Measurements from ENCODE around the gene STUM.

STUM gene

GRCh38 chr1:226550672-226551041 is 2.1 kb downstream of the STUM start:
- TF ChIP-seq, protein P1, sequence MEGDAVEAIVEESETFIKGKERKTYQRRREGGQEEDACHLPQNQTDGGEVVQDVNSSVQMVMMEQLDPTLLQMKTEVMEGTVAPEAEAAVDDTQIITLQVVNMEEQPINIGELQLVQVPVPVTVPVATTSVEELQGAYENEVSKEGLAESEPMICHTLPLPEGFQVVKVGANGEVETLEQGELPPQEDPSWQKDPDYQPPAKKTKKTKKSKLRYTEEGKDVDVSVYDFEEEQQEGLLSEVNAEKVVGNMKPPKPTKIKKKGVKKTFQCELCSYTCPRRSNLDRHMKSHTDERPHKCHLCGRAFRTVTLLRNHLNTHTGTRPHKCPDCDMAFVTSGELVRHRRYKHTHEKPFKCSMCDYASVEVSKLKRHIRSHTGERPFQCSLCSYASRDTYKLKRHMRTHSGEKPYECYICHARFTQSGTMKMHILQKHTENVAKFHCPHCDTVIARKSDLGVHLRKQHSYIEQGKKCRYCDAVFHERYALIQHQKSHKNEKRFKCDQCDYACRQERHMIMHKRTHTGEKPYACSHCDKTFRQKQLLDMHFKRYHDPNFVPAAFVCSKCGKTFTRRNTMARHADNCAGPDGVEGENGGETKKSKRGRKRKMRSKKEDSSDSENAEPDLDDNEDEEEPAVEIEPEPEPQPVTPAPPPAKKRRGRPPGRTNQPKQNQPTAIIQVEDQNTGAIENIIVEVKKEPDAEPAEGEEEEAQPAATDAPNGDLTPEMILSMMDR (IDR thresholded peaks at IDR 0.05; ENCODE audit: poor library complexity, severe bottlenecking) = no peak
- peaks cover 16% of the 10 kb centered on the region for H3K27me3 ChIP-seq (ENCODE audit: insufficient read depth, poor library complexity, severe bottlenecking)
- H3K9me3 ChIP-seq (ENCODE audit: severe bottlenecking) = no peaks in the 10 kb centered on the region
- H3K36me3 ChIP-seq (ENCODE audit: low read depth) = no peaks in the 10 kb centered on the region
- H3K27ac ChIP-seq (ENCODE audit: poor library complexity, severe bottlenecking) = no peak overlapping the region
- H3K4me1 ChIP-seq (ENCODE audit: insufficient read depth, poor library complexity, severe bottlenecking) = no peaks in the 10 kb centered on the region
- H3K4me3 ChIP-seq (ENCODE audit: severe bottlenecking) = no peak overlapping the region
- ATAC-seq (ENCODE audit: low read depth) (no peak), DNase-seq (ENCODE audit: low spot score) (no peak)

DNA sequence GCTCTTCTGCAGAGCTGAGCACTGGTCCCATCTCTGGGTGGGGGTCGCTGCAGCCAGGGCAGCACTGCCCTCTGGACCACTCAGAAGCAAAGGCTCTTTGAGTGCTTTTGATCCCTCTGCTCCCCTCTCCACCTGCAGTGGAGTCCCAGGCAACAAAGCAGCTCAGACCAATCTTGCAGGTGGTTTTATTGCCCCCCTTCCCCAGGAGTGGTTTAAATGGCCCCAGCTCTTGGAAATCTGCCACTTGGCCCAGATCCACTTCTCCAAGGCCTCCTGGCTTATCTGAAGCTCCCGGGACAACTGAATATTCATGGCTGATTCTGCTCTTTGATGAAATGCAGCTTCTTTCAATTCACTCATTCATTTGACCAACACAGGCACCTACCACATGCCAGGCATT is 2.7 kb downstream of the STUM start:
- peaks cover 16% of the 10 kb centered on the region for H3K27me3 ChIP-seq (ENCODE audit: insufficient read depth, poor library complexity, severe bottlenecking)
- H3K4me3 ChIP-seq (ENCODE audit: severe bottlenecking) = no peak overlapping the region
- no peak for DNase-seq (ENCODE audit: low spot score)
- no peak overlapping the region for H3K27ac ChIP-seq (ENCODE audit: poor library complexity, severe bottlenecking)
- H3K36me3 ChIP-seq (ENCODE audit: low read depth) = no peaks in the 10 kb centered on the region
- no peaks in the 10 kb centered on the region for H3K4me1 ChIP-seq (ENCODE audit: insufficient read depth, poor library complexity, severe bottlenecking)
- no peak for ATAC-seq (ENCODE audit: low read depth)
- H3K9me3 ChIP-seq (ENCODE audit: severe bottlenecking) = no peaks in the 10 kb centered on the region
- TF ChIP-seq, protein P1 (IDR thresholded peaks at IDR 0.05; ENCODE audit: poor library complexity, severe bottlenecking) = no peak

DNA sequence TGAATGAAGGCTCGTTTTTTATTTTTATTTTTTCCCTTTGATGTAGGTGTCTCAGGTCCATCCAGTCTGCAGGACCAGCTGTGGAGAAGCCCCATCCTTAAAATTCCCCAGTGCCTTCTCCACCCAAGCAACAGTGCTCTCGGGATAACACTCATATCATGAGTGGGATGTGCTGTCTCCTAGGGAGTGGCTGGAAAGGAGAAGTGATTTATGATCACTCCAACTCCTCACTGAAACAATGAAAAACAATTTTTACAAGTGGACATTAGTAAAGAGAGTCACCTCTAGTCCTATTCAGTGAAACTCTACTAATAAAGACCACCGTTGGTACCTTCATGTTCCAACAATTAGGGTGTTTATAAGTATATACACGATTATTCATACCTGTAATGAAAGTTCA is 3.5 kb downstream of the STUM start:
- no peak overlapping the region for H3K4me3 ChIP-seq (ENCODE audit: severe bottlenecking)
- peaks cover 16% of the 10 kb centered on the region for H3K27me3 ChIP-seq (ENCODE audit: insufficient read depth, poor library complexity, severe bottlenecking)
- H3K36me3 ChIP-seq (ENCODE audit: low read depth) = no peaks in the 10 kb centered on the region
- ATAC-seq (ENCODE audit: low read depth) = no peak
- H3K9me3 ChIP-seq (ENCODE audit: severe bottlenecking) = no peaks in the 10 kb centered on the region
- no peaks in the 10 kb centered on the region for H3K4me1 ChIP-seq (ENCODE audit: insufficient read depth, poor library complexity, severe bottlenecking)
- TF ChIP-seq, protein P1 (IDR thresholded peaks at IDR 0.05; ENCODE audit: poor library complexity, severe bottlenecking) = no peak
- DNase-seq (ENCODE audit: low spot score) = no peak
- H3K27ac ChIP-seq (ENCODE audit: poor library complexity, severe bottlenecking) = no peak overlapping the region

- Histone ChIP-seq H3K36me3 (ENCODE audit: low read depth) (no peaks in the 10 kb centered on the region), H3K27me3 (ENCODE audit: insufficient read depth, poor library complexity, severe bottlenecking) (peaks cover 16% of the 10 kb centered on the region), H3K4me1 (ENCODE audit: insufficient read depth, poor library complexity, severe bottlenecking) (no peaks in the 10 kb centered on the region), H3K9me3 (ENCODE audit: severe bottlenecking) (no peaks in the 10 kb centered on the region), H3K27ac (ENCODE audit: poor library complexity, severe bottlenecking) (no peak overlapping the region), H3K4me3 (ENCODE audit: severe bottlenecking) (no peak overlapping the region)
- DNase-seq (ENCODE audit: low spot score) (no peak), ATAC-seq (ENCODE audit: low read depth) (no peak)
- TF ChIP-seq, protein P1 (IDR thresholded peaks at IDR 0.05; ENCODE audit: poor library complexity, severe bottlenecking) = no peak
Observed at GRCh38 chr1:226553266-226553923, 4.8 kb downstream of the STUM start.

DNA sequence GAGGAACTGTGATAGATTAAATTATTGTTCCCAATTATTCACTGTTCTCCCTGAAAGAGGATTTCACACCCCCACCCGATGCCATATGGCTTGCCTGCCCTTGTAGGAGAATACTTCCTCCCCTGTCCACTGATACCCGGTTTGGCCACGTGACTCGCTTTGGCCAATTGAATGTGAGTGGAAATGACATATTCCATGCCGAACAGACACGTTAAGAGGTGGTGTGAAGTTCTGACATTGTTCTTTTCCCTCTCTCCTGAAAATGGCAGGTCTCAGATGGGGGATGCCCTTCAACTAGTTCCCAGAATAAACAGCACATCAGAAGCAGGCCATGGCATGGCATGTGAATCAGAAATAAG is 5.3 kb downstream of the STUM start:
- peaks cover 14% of the 10 kb centered on the region for H3K27me3 ChIP-seq (ENCODE audit: insufficient read depth, poor library complexity, severe bottlenecking)
- H3K36me3 ChIP-seq (ENCODE audit: low read depth) = no peaks in the 10 kb centered on the region
- DNase-seq (ENCODE audit: low spot score) (no peak), ATAC-seq (ENCODE audit: low read depth) (no peak)
- H3K4me3 ChIP-seq (ENCODE audit: severe bottlenecking) = no peak overlapping the region
- TF ChIP-seq, protein P1 (IDR thresholded peaks at IDR 0.05; ENCODE audit: poor library complexity, severe bottlenecking) = no peak
- no peak overlapping the region for H3K27ac ChIP-seq (ENCODE audit: poor library complexity, severe bottlenecking)
- H3K4me1 ChIP-seq (ENCODE audit: insufficient read depth, poor library complexity, severe bottlenecking) = no peaks in the 10 kb centered on the region
- H3K9me3 ChIP-seq (ENCODE audit: severe bottlenecking) = no peaks in the 10 kb centered on the region
